GM13976 (cell line): ENCODE data around the gene CDV3.
"Not testable (repeated sequence)": the region's sequence is repeated elsewhere in the genome, so short reads cannot be mapped to it uniquely, and the experiment has no call there.

Experiments used
- DNase-seq: peaks from one replicate; pipeline ENCODE4 v3.0.0; 2012; ENCODE audit warnings: low spot score
- in situ Hi-C: fragments of 300-500 bp; cut with MboI; formaldehyde crosslinking; loops from one replicate; pipeline ENCODE4 v1.12.0; 2022; ENCODE audit warnings: low sequenced_read_pairs, mixed read lengths, inconsistent platforms; ENCODE audit not compliant: unreplicated experiment
- TF ChIP-seq, protein P1 (sequence below): IDR thresholded peaks from 2 replicates; pipeline ENCODE4 v1.5.1; 2012; ENCODE audit warnings: borderline replicate concordance, mild to moderate bottlenecking; ENCODE audit not compliant: insufficient read depth; ENCODE audit errors: extremely low read depth, missing control alignments, control extremely low read depth

Gene CDV3

DNA sequence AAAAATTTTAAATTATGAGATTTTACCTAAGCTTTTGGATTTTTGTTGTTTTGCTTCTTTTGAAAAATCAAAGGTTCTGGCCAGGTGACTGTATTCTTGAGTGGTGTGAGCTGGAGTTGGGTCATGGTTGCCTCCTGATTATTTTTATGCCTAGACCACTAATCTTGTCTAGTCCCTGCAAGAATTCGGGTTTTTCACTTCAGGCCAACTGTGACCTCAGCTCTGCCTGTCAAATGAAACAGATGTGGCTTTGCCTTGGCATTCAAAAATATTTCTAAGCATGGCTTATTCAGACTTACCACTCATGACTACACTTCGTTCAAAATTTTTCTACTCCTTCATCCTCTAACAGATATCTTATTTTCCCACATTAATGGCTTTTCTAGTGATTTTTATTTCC lies 25.4 kb upstream of the CDV3 start:
- no peak for DNase-seq
- TF ChIP-seq, protein P1, sequence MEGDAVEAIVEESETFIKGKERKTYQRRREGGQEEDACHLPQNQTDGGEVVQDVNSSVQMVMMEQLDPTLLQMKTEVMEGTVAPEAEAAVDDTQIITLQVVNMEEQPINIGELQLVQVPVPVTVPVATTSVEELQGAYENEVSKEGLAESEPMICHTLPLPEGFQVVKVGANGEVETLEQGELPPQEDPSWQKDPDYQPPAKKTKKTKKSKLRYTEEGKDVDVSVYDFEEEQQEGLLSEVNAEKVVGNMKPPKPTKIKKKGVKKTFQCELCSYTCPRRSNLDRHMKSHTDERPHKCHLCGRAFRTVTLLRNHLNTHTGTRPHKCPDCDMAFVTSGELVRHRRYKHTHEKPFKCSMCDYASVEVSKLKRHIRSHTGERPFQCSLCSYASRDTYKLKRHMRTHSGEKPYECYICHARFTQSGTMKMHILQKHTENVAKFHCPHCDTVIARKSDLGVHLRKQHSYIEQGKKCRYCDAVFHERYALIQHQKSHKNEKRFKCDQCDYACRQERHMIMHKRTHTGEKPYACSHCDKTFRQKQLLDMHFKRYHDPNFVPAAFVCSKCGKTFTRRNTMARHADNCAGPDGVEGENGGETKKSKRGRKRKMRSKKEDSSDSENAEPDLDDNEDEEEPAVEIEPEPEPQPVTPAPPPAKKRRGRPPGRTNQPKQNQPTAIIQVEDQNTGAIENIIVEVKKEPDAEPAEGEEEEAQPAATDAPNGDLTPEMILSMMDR: no peak
- in situ Hi-C loops: no loop called here

DNA sequence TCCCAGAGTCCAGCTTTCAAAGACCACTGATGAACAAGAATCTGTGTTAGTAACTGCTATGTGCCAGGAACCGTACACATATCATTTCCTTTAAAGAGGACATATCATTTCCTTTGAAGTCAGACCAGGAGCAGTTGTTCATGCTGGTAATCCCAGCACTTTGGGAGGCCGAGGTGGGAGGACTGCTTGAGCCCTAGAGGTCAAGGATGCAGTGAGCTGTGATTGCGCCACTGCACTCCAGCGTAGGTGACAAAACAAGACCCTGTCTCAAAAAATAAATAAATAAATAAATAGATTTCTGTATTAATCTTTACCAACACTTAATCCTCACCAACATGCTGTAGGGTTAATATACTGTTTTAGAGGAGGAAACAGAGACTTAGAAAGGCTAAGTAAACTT lies 23.9 kb upstream of the CDV3 start:
- TF ChIP-seq, protein P1: no peak
- in situ Hi-C loops: no loop called here
- DNase-seq: no peak

DNA sequence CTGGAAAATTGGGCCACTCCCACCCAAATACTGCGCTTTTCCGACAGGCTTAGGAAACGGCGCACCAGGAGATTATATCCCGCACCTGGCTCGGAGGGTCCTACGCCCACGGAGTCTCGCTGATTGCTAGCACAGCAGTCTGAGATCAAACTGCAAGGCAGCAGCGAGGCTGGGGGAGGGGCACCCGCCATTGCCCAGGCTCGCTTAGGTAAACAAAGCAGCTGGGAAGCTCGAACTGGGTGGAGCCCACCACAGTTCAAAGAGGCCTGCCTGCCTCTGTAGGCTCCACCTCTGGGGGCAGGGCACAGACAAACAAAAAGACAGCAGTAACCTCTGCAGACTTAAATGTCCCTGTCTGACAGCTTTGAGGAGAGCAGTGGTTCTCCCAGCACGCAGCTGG lies 21.9 kb upstream of the CDV3 start:
- in situ Hi-C loops, DNase-seq: not testable (repeated sequence)

DNA sequence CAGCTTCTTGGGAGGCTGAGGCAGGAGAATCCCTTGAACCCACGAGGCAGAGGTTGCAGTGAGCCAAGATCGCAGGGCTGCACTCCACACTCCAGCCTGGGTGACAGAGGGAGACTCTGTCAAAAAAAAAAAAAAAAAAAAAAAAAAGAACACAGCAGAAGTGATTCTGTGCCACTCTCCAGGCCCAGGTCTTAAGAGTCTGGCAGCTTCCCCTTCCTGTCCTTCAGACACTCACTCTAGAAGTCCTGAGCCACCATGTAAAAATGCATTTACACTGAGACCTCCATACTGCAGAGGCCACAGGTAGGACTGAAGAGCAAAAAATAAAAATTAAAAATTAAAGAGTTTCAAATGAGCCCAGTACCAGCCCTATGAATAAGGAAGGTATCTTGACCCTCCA lies 11.8 kb upstream of the CDV3 start:
- in situ Hi-C loops: no loop called here
- TF ChIP-seq, protein P1: no peak
- no peak for DNase-seq

DNA sequence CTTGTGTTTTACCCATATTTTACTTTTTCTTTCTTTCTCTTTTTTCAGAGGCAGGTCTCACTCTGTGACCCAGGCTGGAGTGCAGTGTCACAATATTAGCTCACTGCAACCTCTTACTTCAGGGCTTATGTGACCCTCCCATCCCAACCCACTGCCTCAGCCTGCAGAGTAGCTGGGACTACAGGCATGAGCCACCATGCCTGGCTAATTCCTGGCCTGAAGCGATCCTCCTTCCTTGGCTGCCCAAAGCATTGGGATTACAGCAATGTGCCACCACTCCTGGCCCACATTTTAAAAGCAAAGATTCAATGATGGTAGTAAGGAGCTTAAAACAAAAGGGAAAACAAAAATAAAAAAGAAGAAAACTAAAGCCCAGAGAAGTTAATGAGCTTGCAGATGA lies 11.1 kb upstream of the CDV3 start:
- no peak for DNase-seq
- TF ChIP-seq, protein P1: no peak
- in situ Hi-C loops: no loop called here

DNA sequence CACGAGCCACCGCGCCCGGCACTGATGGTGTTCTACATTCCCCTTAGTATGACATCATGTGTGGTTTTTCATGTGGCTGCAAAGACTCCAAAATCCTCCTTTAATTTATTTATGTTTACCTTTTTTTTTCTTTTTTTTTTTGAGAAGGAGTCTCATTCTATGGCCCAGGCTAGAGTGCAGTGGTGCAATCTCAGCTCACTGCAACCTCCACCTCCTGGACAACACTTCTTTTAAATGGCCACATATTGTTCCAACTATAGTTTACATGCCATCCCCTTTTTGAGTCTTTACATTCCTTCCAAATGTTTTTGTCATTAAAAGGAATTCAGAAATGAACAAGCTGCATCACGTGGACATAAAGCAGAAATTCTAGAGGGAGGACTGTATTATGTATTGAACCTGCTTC lies 10.3 kb upstream of the CDV3 start:
- no peak for DNase-seq
- TF ChIP-seq, protein P1: no peak
- in situ Hi-C loops: no loop called here

DNA sequence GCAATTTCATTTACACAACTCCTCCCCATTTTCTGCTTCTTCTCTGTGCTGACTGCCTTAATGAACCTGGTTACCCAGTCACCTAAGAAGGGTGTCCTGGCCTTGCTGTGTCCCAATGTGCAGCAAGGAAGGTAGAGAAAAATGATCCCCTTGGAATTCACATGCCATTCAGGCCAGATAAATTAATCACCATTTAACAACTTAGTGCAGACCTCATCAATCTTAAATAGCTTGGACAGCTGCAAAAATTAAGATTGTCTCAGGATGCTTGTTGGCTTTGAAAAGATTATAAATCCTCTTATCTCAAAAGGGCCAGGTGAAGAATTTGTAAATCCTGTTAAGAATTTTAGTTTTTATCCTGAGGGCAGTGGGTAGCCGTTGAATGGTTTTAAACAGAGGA lies 9.7 kb upstream of the CDV3 start:
- DNase-seq: no peak
- in situ Hi-C loops: no loop called here
- TF ChIP-seq, protein P1: no peak
